ENCODE results near the gene RNF180. TPM values are rescaled to one million over a fixed set of nuclear protein-coding genes. Genes with fewer than 3 reads are reported as not detected.

Gene RNF180
- not detected for total RNA-seq

GRCh38 chr5:64165500-64166200, at the start of gene RNF180:
Gene RNF180, plus strand, starts transcription at chr5:64165843. Its CDS starts 34,965 bp downstream, at chr5:64200808.
- CTCF ChIA-PET, result no interaction called here
- no peak for DNase-seq
- peaks cover 8% of the 10 kb centered on the region for H3K4me1 Mint-ChIP-seq (ENCODE audit: low read depth)
- intact Hi-C loops (cut with micrococcal nuclease), result no loop called here
- H3K27ac Mint-ChIP-seq, result no peak within 1 kb of the TSS
- H3K4me3 Mint-ChIP-seq, result peak within 1 kb of the TSS; percentile 39
- no peaks in the 10 kb centered on the region for H3K9me3 Mint-ChIP-seq
- H3K36me3 Mint-ChIP-seq (ENCODE audit: low read depth), result peaks cover 2% of the 10 kb centered on the region
- H3K27me3 Mint-ChIP-seq (ENCODE audit: low read depth), result peaks cover 26% of the 10 kb centered on the region

GRCh38 chr5:64125521-64125920, 40.1 kb upstream of the RNF180 start:
- Mint-ChIP-seq H3K27ac (no peak overlapping the region), H3K36me3 (ENCODE audit: low read depth) (no peaks in the 10 kb centered on the region), H3K4me3 (no peak overlapping the region), H3K4me1 (ENCODE audit: low read depth) (no peaks in the 10 kb centered on the region), H3K27me3 (ENCODE audit: low read depth) (no peaks in the 10 kb centered on the region), H3K9me3 (peaks cover 1% of the 10 kb centered on the region)
- intact Hi-C loops (cut with micrococcal nuclease), result no loop called here
- CTCF ChIA-PET, result interaction anchor here (0.5 kb wide), 1 partner anchor 324 kb away, joined by 4 read pairs; no protein-coding TSS in a partner anchor
- no peak for DNase-seq

GRCh38 chr5:64126202-64126741, 39.4 kb upstream of the RNF180 start:
- H3K27me3 Mint-ChIP-seq (ENCODE audit: low read depth), result no peaks in the 10 kb centered on the region
- no peak for DNase-seq
- H3K4me1 Mint-ChIP-seq (ENCODE audit: low read depth), result no peaks in the 10 kb centered on the region
- CTCF ChIA-PET, result no interaction called here
- no peak overlapping the region for H3K4me3 Mint-ChIP-seq
- H3K36me3 Mint-ChIP-seq (ENCODE audit: low read depth), result no peaks in the 10 kb centered on the region
- H3K9me3 Mint-ChIP-seq, result peaks cover 1% of the 10 kb centered on the region
- intact Hi-C loops (cut with micrococcal nuclease), result no loop called here
- no peak overlapping the region for H3K27ac Mint-ChIP-seq

GRCh38 chr5:64140018-64140417, 25.6 kb upstream of the RNF180 start:
- Mint-ChIP-seq H3K4me1 (ENCODE audit: low read depth) (no peaks in the 10 kb centered on the region), H3K4me3 (no peak overlapping the region), H3K36me3 (ENCODE audit: low read depth) (no peaks in the 10 kb centered on the region), H3K27me3 (ENCODE audit: low read depth) (no peaks in the 10 kb centered on the region), H3K9me3 (peaks cover 5% of the 10 kb centered on the region), H3K27ac (no peak overlapping the region)
- intact Hi-C loops (cut with micrococcal nuclease), result no loop called here
- CTCF ChIA-PET, result no interaction called here
- DNase-seq, result no peak

- CTCF ChIA-PET, result no interaction called here
- Mint-ChIP-seq H3K27ac (no peak overlapping the region), H3K4me1 (ENCODE audit: low read depth) (no peaks in the 10 kb centered on the region), H3K36me3 (ENCODE audit: low read depth) (no peaks in the 10 kb centered on the region), H3K4me3 (no peak overlapping the region), H3K27me3 (ENCODE audit: low read depth) (no peaks in the 10 kb centered on the region), H3K9me3 (peaks cover 1% of the 10 kb centered on the region)
- intact Hi-C loops (cut with micrococcal nuclease), result no loop called here
- DNase-seq, result no peak
Measured at GRCh38 chr5:64144425-64145215, 21.0 kb upstream of the RNF180 start.

- Mint-ChIP-seq H3K27ac (no peak overlapping the region), H3K9me3 (peaks cover 1% of the 10 kb centered on the region), H3K36me3 (ENCODE audit: low read depth) (no peaks in the 10 kb centered on the region), H3K4me3 (no peak overlapping the region), H3K27me3 (ENCODE audit: low read depth) (no peaks in the 10 kb centered on the region), H3K4me1 (ENCODE audit: low read depth) (no peaks in the 10 kb centered on the region)
- DNase-seq, result no peak
- intact Hi-C loops (cut with micrococcal nuclease), result no loop called here
- CTCF ChIA-PET, result no interaction called here
Measured at GRCh38 chr5:64145216-64145895, 20.3 kb upstream of the RNF180 start.

- Mint-ChIP-seq H3K27ac (no peak overlapping the region), H3K4me1 (ENCODE audit: low read depth) (no peaks in the 10 kb centered on the region), H3K27me3 (ENCODE audit: low read depth) (no peaks in the 10 kb centered on the region), H3K9me3 (no peaks in the 10 kb centered on the region), H3K36me3 (ENCODE audit: low read depth) (no peaks in the 10 kb centered on the region), H3K4me3 (no peak overlapping the region)
- DNase-seq, result no peak
- CTCF ChIA-PET, result interaction anchor here (0.8 to 1.0 kb wide), 2 partner anchors 8 to 81 kb away, joined by 3 to 4 read pairs; no protein-coding TSS in a partner anchor
- intact Hi-C loops (cut with micrococcal nuclease), result no loop called here
Measured at GRCh38 chr5:64147379-64147778, 18.3 kb upstream of the RNF180 start.

GRCh38 chr5:64147849-64148441, 17.7 kb upstream of the RNF180 start:
- intact Hi-C loops (cut with micrococcal nuclease), result loop anchor here (2.0 kb wide), 1 partner anchor 465 kb away; no protein-coding TSS in a partner anchor
- H3K4me1 Mint-ChIP-seq (ENCODE audit: low read depth), result no peaks in the 10 kb centered on the region
- CTCF ChIA-PET, result interaction anchor here (0.8 to 1.0 kb wide), 2 partner anchors 9 to 81 kb away, joined by 3 to 4 read pairs; no protein-coding TSS in a partner anchor
- no peak overlapping the region for H3K27ac Mint-ChIP-seq
- no peaks in the 10 kb centered on the region for H3K27me3 Mint-ChIP-seq (ENCODE audit: low read depth)
- H3K9me3 Mint-ChIP-seq, result no peaks in the 10 kb centered on the region
- peak; percentile 14 for DNase-seq
- no peak overlapping the region for H3K4me3 Mint-ChIP-seq
- H3K36me3 Mint-ChIP-seq (ENCODE audit: low read depth), result no peaks in the 10 kb centered on the region

GRCh38 chr5:64149268-64149667, 16.4 kb upstream of the RNF180 start:
- intact Hi-C loops (cut with micrococcal nuclease), result loop anchor here (2.0 kb wide), 1 partner anchor 464 kb away; no protein-coding TSS in a partner anchor

GRCh38 chr5:64149857-64150521, 15.7 kb upstream of the RNF180 start:
- CTCF ChIA-PET, result no interaction called here
- Mint-ChIP-seq H3K36me3 (ENCODE audit: low read depth) (no peaks in the 10 kb centered on the region), H3K4me1 (ENCODE audit: low read depth) (no peaks in the 10 kb centered on the region), H3K4me3 (no peak overlapping the region), H3K27ac (no peak overlapping the region), H3K27me3 (ENCODE audit: low read depth) (no peaks in the 10 kb centered on the region), H3K9me3 (peaks cover 3% of the 10 kb centered on the region)
- intact Hi-C loops (cut with micrococcal nuclease), result loop anchor here (2.0 kb wide), 1 partner anchor 463 kb away; no protein-coding TSS in a partner anchor
- DNase-seq, result no peak

More at GRCh38 chr5:64149268-64149667, 16.4 kb upstream of the RNF180 start:
- no peak overlapping the region for H3K27ac Mint-ChIP-seq
- no peaks in the 10 kb centered on the region for H3K27me3 Mint-ChIP-seq (ENCODE audit: low read depth)
- peaks cover 3% of the 10 kb centered on the region for H3K9me3 Mint-ChIP-seq
- no peaks in the 10 kb centered on the region for H3K36me3 Mint-ChIP-seq (ENCODE audit: low read depth)
- H3K4me3 Mint-ChIP-seq, result no peak overlapping the region
- no peak for DNase-seq
- H3K4me1 Mint-ChIP-seq (ENCODE audit: low read depth), result no peaks in the 10 kb centered on the region
- CTCF ChIA-PET, result no interaction called here

- no peak overlapping the region for H3K27ac Mint-ChIP-seq
Measured at GRCh38 chr5:64156261-64156660, 9.4 kb upstream of the RNF180 start.

More at GRCh38 chr5:64156261-64156660, 9.4 kb upstream of the RNF180 start:
- H3K9me3 Mint-ChIP-seq, result peaks cover 3% of the 10 kb centered on the region
- DNase-seq, result no peak
- no peaks in the 10 kb centered on the region for H3K36me3 Mint-ChIP-seq (ENCODE audit: low read depth)
- no peaks in the 10 kb centered on the region for H3K4me1 Mint-ChIP-seq (ENCODE audit: low read depth)
- no peak overlapping the region for H3K4me3 Mint-ChIP-seq
- intact Hi-C loops (cut with micrococcal nuclease), result no loop called here
- peaks cover 2% of the 10 kb centered on the region for H3K27me3 Mint-ChIP-seq (ENCODE audit: low read depth)
- CTCF ChIA-PET, result no interaction called here

All from activated naive CD4-positive, alpha-beta T cell treated with anti-CD3 and anti-CD28 coated beads for 36 hours (primary cell).